Fibroblast of skin of right biceps (primary cell): Measurements from ENCODE around the gene DHCR7.

ENCODE experiments used
- DNase-seq: peaks from one replicate; pipeline ENCODE4 v3.0.0-alpha.2; 2013

Gene DHCR7

DNA sequence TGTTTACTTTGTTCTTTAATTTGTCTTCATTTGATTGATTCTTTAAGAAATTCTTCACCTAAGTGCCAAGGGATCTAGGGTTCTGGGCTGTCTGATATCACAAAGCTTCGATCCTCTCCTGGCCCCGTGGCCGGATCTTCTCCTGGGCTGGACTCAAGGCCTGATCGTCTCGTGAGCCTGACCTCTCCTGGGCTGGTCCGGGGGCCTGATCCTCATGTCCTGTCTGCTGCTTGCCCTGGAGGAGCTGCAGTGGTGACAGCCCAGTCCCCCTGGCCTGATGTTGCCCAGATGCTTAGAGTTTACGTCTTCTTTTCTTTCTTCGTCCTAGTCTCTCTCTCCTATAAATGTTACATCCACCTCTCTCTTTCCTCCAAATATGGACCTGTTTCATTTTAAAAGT lies 8.1 kb upstream of the DHCR7 start:
- no peak for DNase-seq

DNA sequence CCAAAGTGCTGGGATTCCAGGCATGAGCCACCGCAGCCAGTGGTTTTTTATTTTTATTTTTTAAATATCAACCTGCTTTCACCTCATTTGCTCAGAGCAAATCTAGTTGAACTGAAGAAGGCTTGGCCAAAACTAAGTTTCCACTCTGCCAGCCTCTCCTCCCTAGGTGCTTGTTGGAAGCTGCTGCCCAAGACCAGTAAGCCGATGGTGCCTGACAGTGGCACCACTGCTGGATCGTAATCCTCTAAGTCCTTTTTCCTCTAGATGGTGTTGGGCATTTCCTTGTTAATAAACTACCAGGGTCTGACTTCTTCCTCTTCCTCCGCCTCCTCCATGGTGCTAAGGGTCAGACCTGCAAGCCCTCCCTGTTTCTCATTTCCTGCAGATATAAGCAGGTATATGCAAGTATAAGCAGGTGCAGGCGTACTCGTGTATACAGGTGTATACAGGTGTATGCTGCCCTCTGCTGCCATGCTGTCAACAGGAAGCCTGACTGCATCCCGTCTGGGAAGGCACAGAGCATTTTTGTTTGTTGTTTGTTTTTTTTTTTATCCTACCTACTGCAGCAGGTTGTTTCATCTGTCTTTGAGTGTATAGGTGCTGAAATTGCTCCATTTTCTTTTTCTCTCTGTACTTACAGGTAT lies 6.4 kb upstream of the DHCR7 start:
- no peak for DNase-seq

- DNase-seq = no peak
Observed at GRCh38 chr11:71453918-71454304, 5.7 kb upstream of the DHCR7 start.

- DNase-seq = peak; percentile 91
Observed at GRCh38 chr11:71453037-71453917, 5.1 kb upstream of the DHCR7 start, which contains the start of gene NADSYN1. TSS of gene NADSYN1 (plus strand) at chr11:71453203. CDS start at chr11:71453297, 94 bp downstream.

DNA sequence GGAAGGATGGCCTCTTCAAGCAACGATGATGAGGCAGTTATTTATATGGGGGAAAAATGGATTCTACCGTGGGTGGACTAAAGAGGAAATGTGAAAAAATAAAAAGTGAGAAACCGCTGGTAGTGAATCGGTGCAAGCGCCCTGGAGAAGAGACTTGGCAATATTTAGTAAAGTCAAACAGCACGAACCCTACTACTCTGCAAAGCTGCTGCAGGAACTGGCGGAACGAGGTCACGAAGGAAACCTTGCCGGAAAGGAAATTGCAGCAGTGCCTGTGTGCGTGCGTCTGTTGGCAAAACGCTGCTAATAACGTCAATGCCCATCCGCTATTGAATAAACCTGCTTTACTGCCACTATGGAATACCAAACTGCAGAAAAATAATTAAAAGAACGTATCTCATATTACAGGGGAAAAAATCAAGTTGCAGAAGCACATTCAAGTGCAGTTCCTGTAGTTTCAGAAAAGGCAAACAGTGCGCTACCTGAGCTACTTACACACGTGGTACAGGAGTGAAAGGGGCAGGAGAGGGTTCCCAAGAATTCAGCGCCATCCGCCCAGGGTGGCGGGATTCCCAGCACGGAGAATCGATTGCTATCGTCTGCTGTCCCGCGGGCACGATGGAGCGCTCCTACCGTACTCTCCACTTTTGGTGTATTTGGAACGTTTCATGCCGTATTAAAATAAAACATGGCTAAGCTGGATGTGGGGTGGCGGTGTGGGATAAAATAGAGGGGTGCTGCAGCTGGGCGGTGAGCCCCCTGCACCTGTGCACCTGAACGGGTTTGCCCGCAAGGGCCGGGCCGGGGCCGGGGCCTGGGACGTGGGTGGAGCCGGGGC lies 4.2 kb upstream of the DHCR7 start:
- peak; percentile 7 for DNase-seq

- no peak for DNase-seq
Observed at GRCh38 chr11:71451596-71452198, 3.5 kb upstream of the DHCR7 start.

GRCh38 chr11:71450939-71451338 lies 2.7 kb upstream of the DHCR7 start:
- DNase-seq = no peak

DNA sequence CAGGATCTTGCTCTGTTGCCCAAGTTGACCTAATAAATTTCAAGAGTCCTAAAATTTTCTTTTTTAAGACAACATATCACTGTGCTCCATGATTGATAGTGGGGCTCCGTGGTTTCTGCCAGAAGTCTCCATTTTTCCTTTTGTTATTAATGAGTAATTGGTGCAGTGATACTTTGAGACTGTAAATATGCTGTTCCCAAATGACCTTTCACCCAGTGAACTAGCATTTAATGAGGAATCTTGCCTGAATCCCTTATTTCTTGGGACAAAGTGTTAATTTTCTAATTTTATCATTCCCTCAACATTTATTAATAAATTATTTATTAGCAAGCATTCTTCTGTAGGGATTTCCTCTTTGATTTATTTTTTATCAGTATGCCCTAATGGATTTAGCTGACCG lies 2.3 kb upstream of the DHCR7 start:
- no peak for DNase-seq

DNA sequence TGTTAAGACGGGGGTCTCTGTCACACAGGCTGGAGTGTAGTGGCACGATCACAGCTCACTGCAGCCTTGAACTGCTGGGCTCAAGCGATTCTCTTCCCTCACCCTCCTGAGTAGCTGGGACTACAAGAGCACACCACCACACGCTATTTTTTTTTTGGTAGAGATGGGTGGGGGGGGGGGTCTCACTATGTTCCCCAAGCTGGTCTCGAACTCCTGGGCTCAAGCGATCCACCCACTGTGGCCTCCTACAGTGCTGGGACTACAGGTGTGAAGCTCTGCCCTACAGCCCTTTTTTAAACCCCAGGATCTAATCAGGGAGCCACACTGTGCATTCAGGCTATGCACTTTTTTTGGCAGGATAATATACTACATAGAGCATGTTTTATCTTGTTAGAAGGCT lies 1.4 kb upstream of the DHCR7 start:
- DNase-seq = no peak

- DNase-seq = peak; percentile 6
Observed at GRCh38 chr11:71447791-71448256, 369 bp downstream of the DHCR7 start.

GRCh38 chr11:71446942-71447688 lies 1.1 kb downstream of the DHCR7 start:
- DNase-seq = peak; percentile 33

GRCh38 chr11:71446150-71446549 lies 2.0 kb downstream of the DHCR7 start:
- DNase-seq = no peak

- DNase-seq = no peak
Observed at GRCh38 chr11:71444811-71445210, 3.4 kb downstream of the DHCR7 start.

DNA sequence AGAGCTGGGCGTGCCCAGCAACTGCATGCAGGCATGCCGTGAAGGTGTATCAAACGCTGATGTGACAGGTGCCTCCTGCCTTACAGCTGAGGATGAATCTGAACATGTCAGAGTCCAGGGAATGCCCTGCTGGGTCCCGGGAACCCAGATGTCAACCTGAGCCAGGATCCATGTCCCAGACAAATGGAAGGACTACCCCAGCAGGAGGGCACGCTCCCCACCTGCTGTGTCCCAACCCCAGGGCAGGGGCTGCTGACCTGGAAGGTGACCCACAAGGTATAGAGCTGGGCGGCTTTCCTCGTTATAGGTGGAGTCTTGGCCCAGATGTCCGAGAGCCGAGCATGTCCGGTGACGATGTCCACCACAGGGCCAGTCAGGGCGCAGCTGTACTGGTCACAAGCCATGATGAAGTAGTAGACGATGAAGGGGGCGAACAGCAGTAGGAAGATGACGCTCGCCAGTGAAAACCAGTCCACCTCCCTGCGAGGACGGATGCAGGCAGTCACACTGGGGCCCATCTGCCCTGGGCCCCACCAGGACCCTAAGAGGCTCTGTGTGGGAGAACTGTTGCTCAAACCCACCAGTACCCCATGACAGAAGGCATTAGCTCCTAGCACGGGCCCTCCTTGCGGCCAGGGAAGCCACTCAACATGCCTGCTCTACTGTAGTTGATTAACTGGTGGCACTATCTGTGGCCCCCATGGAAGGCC lies 4.3 kb downstream of the DHCR7 start:
- DNase-seq = no peak

DNA sequence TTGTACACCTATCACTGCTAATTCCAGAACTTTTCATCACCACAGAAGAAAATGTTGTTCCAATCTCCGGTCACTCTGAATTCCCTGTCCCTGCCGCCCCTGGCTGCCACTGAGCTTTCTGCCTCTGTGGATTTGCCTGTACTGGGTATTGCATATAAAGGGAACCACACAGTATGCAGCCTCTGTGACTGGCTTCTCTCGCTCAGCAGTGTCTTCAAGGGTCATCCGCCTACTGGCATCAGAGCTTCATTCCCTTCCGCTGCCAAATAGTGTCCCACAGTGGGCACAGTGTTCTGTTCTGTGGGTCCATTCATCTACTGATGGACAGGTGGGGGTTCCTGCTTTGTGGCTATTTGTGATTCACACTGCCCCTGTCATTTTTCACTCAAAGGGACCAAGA lies 5.3 kb downstream of the DHCR7 start:
- no peak for DNase-seq

DNA sequence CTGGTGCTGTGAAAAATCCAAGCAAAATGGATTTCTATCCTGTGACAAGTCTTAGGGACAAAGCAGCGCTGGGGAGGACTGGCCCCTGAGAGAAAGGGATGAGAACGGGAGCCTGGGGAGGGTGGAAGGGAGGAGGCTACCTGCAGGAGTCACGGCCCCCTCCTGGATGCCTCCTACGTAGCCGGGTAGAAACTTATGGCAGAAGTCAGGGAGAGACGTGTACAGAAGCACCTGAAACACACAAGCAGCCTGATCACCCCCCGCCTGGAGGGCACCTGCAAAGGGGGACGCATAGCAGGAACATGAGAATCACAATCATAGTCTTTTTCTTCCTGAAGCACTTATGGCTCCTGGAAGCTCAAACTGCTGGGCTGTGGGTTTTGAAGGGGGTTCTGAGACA lies 6.1 kb downstream of the DHCR7 start:
- DNase-seq = no peak

- no peak for DNase-seq
Observed at GRCh38 chr11:71441251-71441650, 6.9 kb downstream of the DHCR7 start.

- no peak for DNase-seq
Observed at GRCh38 chr11:71440021-71440755, 8.0 kb downstream of the DHCR7 start.

DNA sequence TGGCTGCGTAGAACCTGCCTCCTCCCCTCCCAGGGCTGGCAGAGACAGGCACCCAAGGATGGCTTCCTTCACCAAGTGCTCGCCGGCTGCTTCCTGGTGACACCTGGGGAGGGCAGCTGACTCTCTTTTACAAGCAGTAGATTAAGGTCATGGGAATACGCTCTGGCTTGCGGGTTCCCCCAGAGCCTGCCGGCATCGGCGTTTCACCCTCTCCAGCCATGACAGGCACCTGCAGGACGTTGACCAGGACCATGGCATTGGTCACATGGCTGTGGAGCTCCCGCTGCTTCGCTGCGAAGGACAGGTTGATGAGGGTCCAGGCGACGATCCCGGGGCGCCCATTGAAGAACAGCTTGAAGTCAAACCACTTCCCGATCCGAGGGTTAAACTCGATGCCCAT lies 9.5 kb downstream of the DHCR7 start:
- DNase-seq = no peak

- no peak for DNase-seq
Observed at GRCh38 chr11:71437879-71438278, 10.3 kb downstream of the DHCR7 start.

- no peak for DNase-seq
Observed at GRCh38 chr11:71437399-71437798, 10.8 kb downstream of the DHCR7 start.
